H1 (cell line): ENCODE results near the gene SERPINE2. TPM values are rescaled to one million over a fixed set of nuclear protein-coding genes. Genes with fewer than 3 reads are reported as not detected.

Source experiments
- CTCF ChIA-PET: fragments of 300-600 bp; sonication (Branson Sonifier 250); formaldehyde crosslinking; loops from one replicate; lab custom pipeline; 2021; ENCODE audit not compliant: partially characterized antibody; lab: Charles Lee
- POLR2A ChIA-PET: fragments of 300-600 bp; sonication (Branson Sonifier 250); formaldehyde crosslinking; loops from one replicate; lab custom pipeline; 2021; ENCODE audit warnings: inconsistent platforms; ENCODE audit not compliant: partially characterized antibody; lab: Charles Lee
- DNase-seq, 2 experiments: peaks; one replicate each; pipeline versions ENCODE4 v3.0.0 to v3.0.0-alpha.2; 2010 to 2022; ENCODE audit warnings: low spot score in 2 of 2, low read depth in 1 of 2, mixed read lengths in 1 of 2
- FAIRE-seq: peaks from 2 replicates; lab custom pipeline; 2011; peaks lifted over from hg19 to GRCh38; lab: Jason Lieb, UNC
- H2AFZ ChIP-seq: 2 replicates; pipeline ENCODE4 v1.8.1; 2012; ENCODE audit warnings: low read length, inconsistent platforms
- H2AK5ac ChIP-seq: 2 replicates; pipeline ENCODE4 v1.6.1; 2013; ENCODE audit warnings: low read depth, low read length
- H2BK120ac ChIP-seq: replicated peaks from 2 replicates; pipeline ENCODE3; 2013; ENCODE audit warnings: low read depth, low read length, inconsistent platforms
- H2BK12ac ChIP-seq: 2 replicates; pipeline ENCODE4 v1.6.1; 2013; ENCODE audit warnings: low read depth, low read length
- H2BK15ac ChIP-seq: 2 replicates; pipeline ENCODE4 v1.6.1; 2013; ENCODE audit warnings: low read length
- H2BK20ac ChIP-seq: 2 replicates; pipeline ENCODE4 v1.6.1; 2013; ENCODE audit warnings: low read length
- H2BK5ac ChIP-seq: 2 replicates; pipeline ENCODE4 v1.6.1; 2013; ENCODE audit warnings: low read depth, low read length
- H3K14ac ChIP-seq: 2 replicates; pipeline ENCODE4 v1.6.1; 2013; ENCODE audit warnings: inconsistent platforms; ENCODE audit not compliant: insufficient read length
- H3K18ac ChIP-seq: 2 replicates; pipeline ENCODE4 v1.6.1; 2013; ENCODE audit warnings: low read length; ENCODE audit errors: extremely low read depth
- H3K23ac ChIP-seq: 2 replicates; pipeline ENCODE4 v1.6.1; 2013; ENCODE audit warnings: inconsistent platforms; ENCODE audit not compliant: insufficient read length
- H3K23me2 ChIP-seq: 2 replicates; pipeline ENCODE4 v1.6.1; 2013; ENCODE audit warnings: low read depth, low read length
- H3K27ac ChIP-seq: 2 replicates; pipeline ENCODE4 v1.6.1; 2011; ENCODE audit warnings: low read depth, low read length, inconsistent platforms
- H3K27me3 ChIP-seq, 4 experiments: replicated peaks in 1 of 4; 1 replicate in 1 of 4; 2 replicates in 3 of 4; pipeline versions ENCODE4 v1.6.1 to v1.8.1; 2011 to 2013; ENCODE audit warnings: low read length in 3 of 4, mild to moderate bottlenecking in 3 of 4, inconsistent platforms in 2 of 4, mixed read lengths in 2 of 4, moderate library complexity in 1 of 4; ENCODE audit not compliant: control insufficient read depth in 3 of 4, insufficient read depth in 3 of 4; ENCODE audit errors: extremely low read depth in 1 of 4
- H3K36me3 ChIP-seq, 4 experiments: 2 replicates each; pipeline versions ENCODE4 v1.6.1 to v1.8.1; 2011 to 2013; ENCODE audit warnings: mild to moderate bottlenecking in 4 of 4, low read length in 3 of 4, moderate library complexity in 2 of 4, control low read depth in 1 of 4, inconsistent platforms in 1 of 4; ENCODE audit not compliant: insufficient read depth in 4 of 4, control insufficient read depth in 2 of 4
- H3K4ac ChIP-seq: replicated peaks from 2 replicates; pipeline ENCODE3; 2013; ENCODE audit warnings: low read length, low read depth, mixed read lengths, inconsistent platforms; ENCODE audit not compliant: insufficient read length
- H3K4me1 ChIP-seq, 4 experiments: replicated peaks in 1 of 4; 1 replicate in 1 of 4; 2 replicates in 3 of 4; pipeline versions ENCODE4 v1.6.1 to v1.8.1; 2011 to 2013; ENCODE audit warnings: low read length in 3 of 4, inconsistent platforms in 2 of 4, mixed read lengths in 1 of 4; ENCODE audit not compliant: insufficient read depth in 4 of 4, control insufficient read depth in 3 of 4
- H3K4me2 ChIP-seq, 2 experiments: 2 replicates each; pipeline versions ENCODE4 v1.6.1 to v1.8.1; 2011 to 2013; ENCODE audit warnings: low read depth in 2 of 2, low read length in 2 of 2, control low read depth in 1 of 2, inconsistent platforms in 1 of 2, mild to moderate bottlenecking in 1 of 2; ENCODE audit not compliant: insufficient read depth in 1 of 2
- H3K4me3 ChIP-seq, 4 experiments: fragments of 200-600, 300-600 bp in 1 of 4; sonication (generic), shearing (Covaris generic), sonication (Bioruptor Twin) in 1 of 4; 2 replicates each; pipeline versions ENCODE4 v1.5.1 to v1.8.1; 2011 to 2016; ENCODE audit warnings: low read length in 4 of 4, low read depth in 3 of 4, control low read depth in 2 of 4, inconsistent platforms in 2 of 4, mild to moderate bottlenecking in 2 of 4, mixed read lengths in 1 of 4, moderate library complexity in 1 of 4; ENCODE audit not compliant: insufficient read depth in 2 of 4; ENCODE audit errors: extremely low read depth in 1 of 4
- H3K56ac ChIP-seq: replicated peaks from 2 replicates; pipeline ENCODE3; 2013; ENCODE audit warnings: low read depth, mild to moderate bottlenecking, mixed read lengths, low read length, inconsistent platforms; ENCODE audit not compliant: insufficient read length
- H3K79me1 ChIP-seq: 2 replicates; pipeline ENCODE4 v1.6.1; 2013; ENCODE audit warnings: low read depth, low read length, control low read depth
- H3K79me2 ChIP-seq, 2 experiments: 2 replicates each; pipeline versions ENCODE4 v1.6.1 to v1.8.1; 2012 to 2013; ENCODE audit warnings: low read length in 2 of 2, mild to moderate bottlenecking in 2 of 2, inconsistent platforms in 1 of 2; ENCODE audit not compliant: insufficient read depth in 2 of 2, control insufficient read depth in 1 of 2
- H3K9ac ChIP-seq, 4 experiments: replicated peaks in 1 of 4; 1 replicate in 1 of 4; 2 replicates in 3 of 4; pipeline versions ENCODE4 v1.6.1 to v1.8.1; 2011 to 2013; ENCODE audit warnings: low read depth in 3 of 4, low read length in 3 of 4, control low read depth in 2 of 4, mild to moderate bottlenecking in 2 of 4, moderate library complexity in 2 of 4, inconsistent platforms in 1 of 4; ENCODE audit errors: extremely low read depth in 1 of 4
- H3K9me3 ChIP-seq, 2 experiments: 2 replicates each; pipeline versions ENCODE4 v1.6.1 to v1.8.1; 2012 to 2013; ENCODE audit warnings: mild to moderate bottlenecking in 2 of 2, moderate library complexity in 2 of 2, control low read depth in 1 of 2, inconsistent platforms in 1 of 2, low read depth in 1 of 2, low read length in 1 of 2, mixed read lengths in 1 of 2; ENCODE audit not compliant: insufficient read depth in 2 of 2
- H4K20me1 ChIP-seq, 2 experiments: replicated peaks in 1 of 2; 2 replicates each; pipeline versions ENCODE3 to v1.8.1; 2011 to 2013; ENCODE audit warnings: inconsistent platforms in 2 of 2, low read length in 2 of 2, mild to moderate bottlenecking in 1 of 2; ENCODE audit not compliant: insufficient read depth in 2 of 2, control insufficient read depth in 1 of 2
- H4K5ac ChIP-seq: 2 replicates; pipeline ENCODE4 v1.6.1; 2013; ENCODE audit warnings: low read length, low read depth, mixed read lengths, inconsistent platforms; ENCODE audit not compliant: insufficient read length
- H4K8ac ChIP-seq: 2 replicates; pipeline ENCODE4 v1.8.0; 2013; ENCODE audit warnings: mild to moderate bottlenecking, moderate library complexity, low read length, inconsistent platforms; ENCODE audit not compliant: insufficient read depth; ENCODE audit errors: extremely low read depth
- H4K91ac ChIP-seq: replicated peaks from 2 replicates; pipeline ENCODE3; 2013; ENCODE audit warnings: low read length, mixed read lengths, inconsistent platforms; ENCODE audit not compliant: insufficient read length
- CEBPB ChIP-seq: IDR thresholded peaks from 2 replicates; pipeline ENCODE4 v1.6.1; 2012; ENCODE audit warnings: low read depth, low read length
- CTCF ChIP-seq, 3 experiments: IDR thresholded peaks; 1 replicate in 2 of 3; 2 replicates in 1 of 3; pipeline versions ENCODE4 v1.5.1 to v1.6.1; 2011; ENCODE audit warnings: low read length in 3 of 3, mild to moderate bottlenecking in 3 of 3, inconsistent platforms in 2 of 3, low read depth in 1 of 3, moderate library complexity in 1 of 3; ENCODE audit not compliant: insufficient read depth in 1 of 3; ENCODE audit errors: control extremely low read depth in 1 of 3
- GTF2F1 ChIP-seq: IDR thresholded peaks from 2 replicates; pipeline ENCODE4 v1.6.1; 2012; ENCODE audit warnings: low read depth, low read length, improper control_type of control experiment, borderline replicate concordance
- RAD21 ChIP-seq, 2 experiments: IDR thresholded peaks in 1 of 2; conservative IDR thresholded peaks in 1 of 2; 2 replicates each; pipeline ENCODE4 v1.6.1; 2011; ENCODE audit warnings: low read depth in 2 of 2, low read length in 2 of 2, improper control_type of control experiment in 1 of 2, inconsistent platforms in 1 of 2, mild to moderate bottlenecking in 1 of 2, moderate library complexity in 1 of 2
- WGBS, 2 experiments: shearing (Covaris generic) in 1 of 2; methylation state at CpG; one replicate each; pipeline versions ENCODE4 v1.1.6 to v1.1.7; 2013 to 2015; ENCODE audit warnings: low lambda C conversion rate in 2 of 2, mixed read lengths in 2 of 2, inconsistent platforms in 1 of 2, low coverage in 1 of 2, missing lambda C conversion rate in 1 of 2; ENCODE audit not compliant: insufficient replicate concordance in 2 of 2, insufficient coverage in 1 of 2, insufficient read length in 1 of 2; ENCODE audit errors: extremely low coverage in 1 of 2, missing lambda C conversion rate in 1 of 2; 5-methylcytosine and 5-hydroxymethylcytosine counted together
- polyA plus RNA-seq, 7 experiments: library from polyadenylated mRNA; depleted of rRNA in 3 of 7; stranded (reverse) in 5 of 7; unstranded in 2 of 7; fragments of >200 nt in 5 of 7; fragments of 200-250 nt in 2 of 7; gene quantifications; 1 replicate in 5 of 7; 2 replicates in 1 of 7; 4 replicates in 1 of 7; pipeline versions ENCODE4 v1.2.1 to v1.2.3, GENCODE V29; 2011 to 2013; ENCODE audit warnings: missing spikeins in 2 of 7, mixed read lengths in 2 of 7
- total RNA-seq: library from RNA; stranded (reverse); fragmentation: NEBNext Ultra II Directional; extraction: Animal tissue kit (Norgen Biotek cat#: 25700); gene quantifications from 2 replicates; pipeline ENCODE4 v1.2.1, GENCODE V29; 2021

Gene SERPINE2
- total and polyA plus RNA-seq, 2 of the 8 experiments (the other 6 are each of a cell fraction or from before 2014, with no cell fraction given), result 26.2 to 76.0 TPM

DNA sequence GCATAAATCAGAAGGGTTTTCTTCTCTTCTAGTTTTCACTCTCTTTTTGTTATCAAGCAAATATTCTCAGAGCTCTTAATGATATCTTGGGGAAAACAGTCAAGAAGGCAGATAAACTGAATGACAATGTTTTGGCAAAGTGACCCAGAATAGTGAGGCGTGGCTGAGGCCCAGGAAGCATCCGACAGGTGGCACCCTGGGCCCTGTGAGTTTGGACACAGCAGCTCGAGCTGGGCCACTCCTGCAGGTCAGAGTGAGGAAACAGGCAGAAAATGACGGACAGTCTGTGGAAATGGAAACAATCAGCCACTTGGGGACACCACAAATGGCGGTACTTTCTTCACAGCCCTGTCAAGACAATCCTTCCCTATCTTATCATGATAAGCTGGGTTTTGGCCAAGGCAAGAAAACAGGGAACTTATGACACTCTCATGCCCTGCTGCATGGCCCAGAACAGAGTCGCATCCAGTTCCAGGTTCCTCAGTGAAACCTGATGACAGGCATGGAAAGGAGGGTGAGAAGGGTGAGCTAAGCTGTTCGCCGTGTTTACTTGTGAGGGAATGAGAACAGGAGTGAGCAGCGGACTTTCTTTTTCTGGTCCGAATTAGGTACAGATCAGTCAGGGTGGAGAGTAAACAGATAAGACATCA lies 49.8 kb downstream of the SERPINE2 start:
- ChIA-PET POLR2A (interaction anchor here (1.0 to 1.5 kb wide), 2 partner anchors 17 to 297 kb away, joined by 3 read pairs; no protein-coding TSS in a partner anchor), CTCF (interaction anchor here (0.7 to 16.7 kb wide), 18 partner anchors 12 to 710 kb away, joined by 3 to 436 read pairs (median 4); partner anchors contain the start of gene SERPINE2)
- peaks cover 0 to 4% (median 0%) of the 10 kb centered on the region in 4 experiments; a peak in 1 of 7 replicates for H3K4me1 ChIP-seq
- no peak overlapping the region for H3K14ac ChIP-seq
- FAIRE-seq (no peak), DNase-seq (no peak)
- peak; percentile 63 to 73 for TF ChIP-seq RAD21 (IDR thresholded peaks at IDR 0.05 in 1 of 2, conservative IDR thresholded peaks at IDR 0.05 in 1 of 2; ENCODE audit: low read depth in 2 of 2, low read length in 2 of 2)
- no peak for TF ChIP-seq CEBPB
- no peak for TF ChIP-seq GTF2F1
- peak; percentile 58 to 69 (median 58) for TF ChIP-seq CTCF (IDR thresholded peaks at IDR 0.05; ENCODE audit: control extremely low read depth in 1 of 3, insufficient read depth in 1 of 3, low read depth in 1 of 3, low read length in 3 of 3)
- no peaks in the 10 kb centered on the region for H3K79me1 ChIP-seq
- no peak overlapping the region for H4K8ac ChIP-seq
- peaks cover 0 to 6% (median 3%) of the 10 kb centered on the region in 4 experiments; a peak in 5 of 8 replicates for H3K36me3 ChIP-seq
- H3K56ac ChIP-seq, result no peak overlapping the region
- H3K27me3 ChIP-seq, result no peaks in the 10 kb centered on the region
- no peak overlapping the region for H3K4me2 ChIP-seq
- no peak overlapping the region for H2BK5ac ChIP-seq
- H2BK12ac ChIP-seq, result no peak overlapping the region
- H2BK20ac ChIP-seq, result no peak overlapping the region
- no peak overlapping the region for H4K5ac ChIP-seq
- H2BK15ac ChIP-seq, result no peak overlapping the region
- no peak overlapping the region for H4K91ac ChIP-seq
- no peak overlapping the region for H3K9ac ChIP-seq
- H3K27ac ChIP-seq, result no peak overlapping the region
- H3K4me3 ChIP-seq, result no peak overlapping the region
- H3K79me2 ChIP-seq, result no peaks in the 10 kb centered on the region
- H4K20me1 ChIP-seq, result peaks cover 0 to 3% of the 10 kb centered on the region in 2 experiments
- H3K23me2 ChIP-seq, result no peaks in the 10 kb centered on the region
- no peak overlapping the region for H2AK5ac ChIP-seq
- H2BK120ac ChIP-seq, result no peak overlapping the region
- H3K23ac ChIP-seq, result no peak overlapping the region
- H3K4ac ChIP-seq, result no peak overlapping the region
- H3K9me3 ChIP-seq, result no peaks in the 10 kb centered on the region
- no peak overlapping the region for H2AFZ ChIP-seq
- WGBS, 2 experiments, result 81% methylated on average over 10 of the region's 10 CpGs; no CpG with 5 or more reads in 1 of the 2 experiments
- H3K18ac ChIP-seq, result no peak overlapping the region
